Osteocyte (in vitro differentiated cells): Measurements from ENCODE around the gene SETD4. TPM values are rescaled to one million over a fixed set of nuclear protein-coding genes. Genes with fewer than 3 reads are reported as not detected.
A peak's percentile ranks its signal among the peaks of the same experiment; 100 is the strongest.

Experiments used
- DNase-seq: peaks from one replicate; pipeline ENCODE4 v3.0.0; 2021; ENCODE audit warnings: mixed read lengths; ENCODE audit not compliant: unreplicated experiment; ENCODE audit errors: extremely low spot score
- H3K27ac Mint-ChIP-seq: one replicate; pipeline ENCODE4 v1.8.0; 2021; ENCODE audit warnings: mild to moderate bottlenecking, mixed read lengths; ENCODE audit not compliant: unreplicated experiment
- H3K27me3 Mint-ChIP-seq: one replicate; pipeline ENCODE4 v1.8.0; 2021; ENCODE audit warnings: mixed read lengths; ENCODE audit not compliant: unreplicated experiment
- H3K36me3 Mint-ChIP-seq: one replicate; pipeline ENCODE4 v1.8.0; 2021; ENCODE audit warnings: mixed read lengths; ENCODE audit not compliant: unreplicated experiment
- H3K4me1 Mint-ChIP-seq: one replicate; pipeline ENCODE4 v1.8.0; 2021; ENCODE audit warnings: mixed read lengths; ENCODE audit not compliant: unreplicated experiment
- H3K4me3 Mint-ChIP-seq: one replicate; pipeline ENCODE4 v1.8.0; 2021; ENCODE audit warnings: mild to moderate bottlenecking, moderate library complexity, mixed read lengths; ENCODE audit not compliant: unreplicated experiment
- H3K9me3 Mint-ChIP-seq: one replicate; pipeline ENCODE4 v1.8.0; 2021; ENCODE audit warnings: mixed read lengths; ENCODE audit not compliant: unreplicated experiment
- CTCF ChIP-seq: fragments of 200-600 bp; sonication (generic); IDR thresholded peaks from 2 replicates; pipeline ENCODE4 v1.5.0; 2021; ENCODE audit warnings: antibody characterized with exemption, mild to moderate bottlenecking, moderate library complexity
- total RNA-seq: library from RNA; stranded (reverse); gene quantifications from 2 replicates; pipeline ENCODE4 v1.2.1, GENCODE V29; 2021

SETD4 gene
- total RNA-seq, 1 donor from 2014 or later = 16.6 TPM

GRCh38 chr21:36032647-36033406 lies 27.5 kb downstream of the SETD4 start:
- no peak for TF ChIP-seq CTCF
- no peaks in the 10 kb centered on the region for H3K9me3 Mint-ChIP-seq
- no peak overlapping the region for H3K4me3 Mint-ChIP-seq
- DNase-seq = no peak
- peaks cover 3% of the 10 kb centered on the region for H3K4me1 Mint-ChIP-seq
- peaks cover 20% of the 10 kb centered on the region for H3K36me3 Mint-ChIP-seq
- no peak overlapping the region for H3K27ac Mint-ChIP-seq
- no peaks in the 10 kb centered on the region for H3K27me3 Mint-ChIP-seq

GRCh38 chr21:36030581-36031189 lies 29.6 kb downstream of the SETD4 start:
- DNase-seq = no peak
- Mint-ChIP-seq H3K4me1 (peaks cover 3% of the 10 kb centered on the region), H3K36me3 (peaks cover 11% of the 10 kb centered on the region), H3K27ac (no peak overlapping the region), H3K27me3 (no peaks in the 10 kb centered on the region), H3K4me3 (no peak overlapping the region), H3K9me3 (no peaks in the 10 kb centered on the region)
- TF ChIP-seq CTCF = no peak

DNA sequence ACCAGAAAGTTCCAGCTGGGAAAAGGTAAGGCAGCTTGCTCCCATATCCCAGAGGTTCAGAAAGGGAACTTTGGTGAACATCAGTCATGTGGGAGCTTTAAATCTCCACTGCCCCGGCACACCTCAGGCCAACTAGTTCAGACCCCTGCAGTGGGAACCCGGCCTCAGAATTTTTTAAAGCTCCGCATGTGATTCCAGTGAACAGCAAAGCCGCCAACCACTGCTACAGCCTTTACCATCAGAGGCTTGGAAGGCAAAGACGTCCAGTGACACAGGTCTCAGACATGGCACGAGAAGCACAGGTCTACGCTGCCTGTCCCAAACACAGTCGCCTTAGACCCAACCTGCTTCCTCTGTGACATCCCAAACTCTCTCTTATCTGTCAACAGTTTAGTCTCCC lies 31.0 kb downstream of the SETD4 start:
- DNase-seq = no peak
- Mint-ChIP-seq H3K9me3 (no peaks in the 10 kb centered on the region), H3K4me1 (peaks cover 3% of the 10 kb centered on the region), H3K27me3 (no peaks in the 10 kb centered on the region), H3K27ac (no peak overlapping the region), H3K36me3 (no peaks in the 10 kb centered on the region), H3K4me3 (no peak overlapping the region)
- no peak for TF ChIP-seq CTCF

GRCh38 chr21:36028127-36029069 lies 31.9 kb downstream of the SETD4 start:
- H3K4me3 Mint-ChIP-seq = no peak overlapping the region
- no peak for DNase-seq
- H3K27ac Mint-ChIP-seq = no peak overlapping the region

More at GRCh38 chr21:36028127-36029069, 31.9 kb downstream of the SETD4 start:
- Mint-ChIP-seq H3K4me1 (peaks cover 5% of the 10 kb centered on the region), H3K27me3 (no peaks in the 10 kb centered on the region), H3K9me3 (no peaks in the 10 kb centered on the region), H3K36me3 (no peaks in the 10 kb centered on the region)
- TF ChIP-seq CTCF = peak; percentile 94
